Measurements from ENCODE around the gene CPSF7.

Gene CPSF7

GRCh38 chr11:61475433-61475832 is 45.7 kb upstream of the CPSF7 start:
- H3K14ac ChIP-seq (ENCODE audit: low read length) = no peak overlapping the region
- H3K9me3 ChIP-seq (replicated peaks in 1 of 2; ENCODE audit: control insufficient read depth in 2 of 2, insufficient read depth in 1 of 2, low read depth in 1 of 2, low read length in 2 of 2) = no peaks in the 10 kb centered on the region
- H4K8ac ChIP-seq (ENCODE audit: low read depth, low read length) = no peak overlapping the region
- no peak overlapping the region for H2AFZ ChIP-seq (ENCODE audit: low read length)
- no peak overlapping the region for H3K4me3 ChIP-seq (ENCODE audit: low read length in 2 of 2)
- H3K79me1 ChIP-seq (ENCODE audit: low read depth, low read length) = peaks cover 2% of the 10 kb centered on the region
- no CpG with 5 or more reads among the region's 1 CpG for WGBS, 2 donors (ENCODE audit: extremely low coverage in 2 of 2, insufficient read length in 2 of 2, insufficient replicate concordance in 1 of 2)
- H4K91ac ChIP-seq (ENCODE audit: low read depth, low read length, poor library complexity) = no peak overlapping the region
- H2BK12ac ChIP-seq (ENCODE audit: low read length) = no peak overlapping the region
- no peak overlapping the region for H2BK120ac ChIP-seq (ENCODE audit: low read depth, low read length)
- DNase-seq (ENCODE audit: low spot score) = no peak
- H2BK5ac ChIP-seq (ENCODE audit: low read length) = no peak overlapping the region
- peaks cover 4 to 25% of the 10 kb centered on the region in 2 donors for H3K36me3 ChIP-seq (replicated peaks in 1 of 2; ENCODE audit: control insufficient read depth in 2 of 2, insufficient read depth in 2 of 2, low read length in 2 of 2)
- peaks cover 0 to 2% (median 0%) of the 10 kb centered on the region in 3 experiments for H3K27me3 ChIP-seq (ENCODE audit: control insufficient read depth in 3 of 3, insufficient read depth in 3 of 3, low read depth in 1 of 3, low read length in 3 of 3)
- H2AK5ac ChIP-seq (ENCODE audit: low read depth, low read length) = no peak overlapping the region
- no peak overlapping the region for H3K4ac ChIP-seq (ENCODE audit: low read length)
- H2BK15ac ChIP-seq (ENCODE audit: low read length) = no peak overlapping the region
- H3K9ac ChIP-seq (ENCODE audit: low read depth, low read length, poor library complexity) = no peak overlapping the region
- H3K23ac ChIP-seq (ENCODE audit: low read depth, low read length, poor library complexity) = no peak overlapping the region
- H3K27ac ChIP-seq (replicated peaks; ENCODE audit: low read length) = no peak overlapping the region
- H3K18ac ChIP-seq (ENCODE audit: low read length) = no peak overlapping the region
- H3K4me1 ChIP-seq (ENCODE audit: control insufficient read depth in 2 of 2, insufficient read depth in 1 of 2, low read depth in 1 of 2, low read length in 2 of 2) = peaks cover 6 to 7% of the 10 kb centered on the region in 2 donors
- no peak overlapping the region for H3K4me2 ChIP-seq (ENCODE audit: insufficient read depth, low read length, poor library complexity, severe bottlenecking)

GRCh38 chr11:61474013-61474643 is 44.4 kb upstream of the CPSF7 start:
- no peak overlapping the region for H3K9ac ChIP-seq (ENCODE audit: low read depth, low read length, poor library complexity)
- no peak overlapping the region for H4K91ac ChIP-seq (ENCODE audit: low read depth, low read length, poor library complexity)
- no peak overlapping the region for H2BK15ac ChIP-seq (ENCODE audit: low read length)
- H3K9me3 ChIP-seq (replicated peaks in 1 of 2; ENCODE audit: control insufficient read depth in 2 of 2, insufficient read depth in 1 of 2, low read depth in 1 of 2, low read length in 2 of 2) = no peaks in the 10 kb centered on the region
- peak overlapping the region; percentile 56 for H3K23ac ChIP-seq (ENCODE audit: low read depth, low read length, poor library complexity)
- no peak overlapping the region for H3K27ac ChIP-seq (replicated peaks; ENCODE audit: low read length)
- DNase-seq (ENCODE audit: low spot score) = no peak
- H2BK120ac ChIP-seq (ENCODE audit: low read depth, low read length) = no peak overlapping the region
- H3K4ac ChIP-seq (ENCODE audit: low read length) = no peak overlapping the region
- peaks cover 4 to 34% of the 10 kb centered on the region in 2 donors for H3K36me3 ChIP-seq (replicated peaks in 1 of 2; ENCODE audit: control insufficient read depth in 2 of 2, insufficient read depth in 2 of 2, low read length in 2 of 2)
- H3K18ac ChIP-seq (ENCODE audit: low read length) = no peak overlapping the region
- H3K4me2 ChIP-seq (ENCODE audit: insufficient read depth, low read length, poor library complexity, severe bottlenecking) = no peak overlapping the region
- no peak overlapping the region for H2AFZ ChIP-seq (ENCODE audit: low read length)
- H3K4me1 ChIP-seq (ENCODE audit: control insufficient read depth in 2 of 2, insufficient read depth in 1 of 2, low read depth in 1 of 2, low read length in 2 of 2) = peaks cover 2 to 4% of the 10 kb centered on the region in 2 donors
- no peak overlapping the region for H2BK5ac ChIP-seq (ENCODE audit: low read length)
- H3K4me3 ChIP-seq (ENCODE audit: low read length in 2 of 2) = peak overlapping the region in 1 of 2 donors; percentile 18
- no CpG with 5 or more reads among the region's 6 CpGs for WGBS, 2 donors (ENCODE audit: extremely low coverage in 2 of 2, insufficient read length in 2 of 2, insufficient replicate concordance in 1 of 2)
- H4K8ac ChIP-seq (ENCODE audit: low read depth, low read length) = no peak overlapping the region
- H3K27me3 ChIP-seq (ENCODE audit: control insufficient read depth in 3 of 3, insufficient read depth in 3 of 3, low read depth in 1 of 3, low read length in 3 of 3) = peaks cover 0 to 2% (median 0%) of the 10 kb centered on the region in 3 experiments
- no peak overlapping the region for H2AK5ac ChIP-seq (ENCODE audit: low read depth, low read length)
- no peak overlapping the region for H2BK12ac ChIP-seq (ENCODE audit: low read length)
- H3K79me1 ChIP-seq (ENCODE audit: low read depth, low read length) = peaks cover 2% of the 10 kb centered on the region
- H3K14ac ChIP-seq (ENCODE audit: low read length) = no peak overlapping the region

DNA sequence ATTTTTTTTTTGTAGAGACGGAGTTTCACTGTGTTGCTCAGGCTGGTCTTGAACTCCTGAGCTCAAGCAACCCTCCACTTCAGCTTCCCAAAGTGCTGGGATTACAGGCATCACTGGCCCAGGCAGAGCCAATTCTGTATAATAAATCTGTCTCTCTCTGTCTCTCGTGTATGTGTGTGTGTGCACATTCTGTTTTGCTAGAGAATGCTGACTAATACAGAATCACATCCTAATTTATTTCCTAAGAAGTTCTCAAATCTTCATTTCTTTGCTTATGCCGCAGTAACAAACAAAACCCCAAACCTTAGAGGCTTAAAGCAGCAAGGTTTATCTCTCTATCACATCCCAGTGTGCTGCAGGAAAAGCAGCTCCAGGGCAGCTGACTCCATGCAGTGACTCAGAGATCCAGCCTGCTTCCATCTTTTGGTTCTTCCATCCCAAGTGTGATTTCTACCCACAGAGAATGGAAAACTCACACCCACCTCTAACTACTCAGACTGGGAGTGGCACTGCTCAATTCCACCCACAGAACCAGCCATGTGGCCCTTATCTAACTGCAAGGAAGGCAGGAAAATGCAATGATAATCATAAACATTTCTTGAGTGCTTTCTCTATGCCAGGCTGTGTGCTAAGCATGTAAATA is 43.7 kb upstream of the CPSF7 start:
- Histone ChIP-seq H3K79me1 (ENCODE audit: low read depth, low read length) (no peaks in the 10 kb centered on the region), H3K4ac (ENCODE audit: low read length) (no peak overlapping the region)
- no CpG with 5 or more reads among the region's 3 CpGs for WGBS, 2 donors (ENCODE audit: extremely low coverage in 2 of 2, insufficient read length in 2 of 2, insufficient replicate concordance in 1 of 2)

GRCh38 chr11:61472868-61473267 is 43.1 kb upstream of the CPSF7 start:
- Histone ChIP-seq H3K27ac (replicated peaks; ENCODE audit: low read length) (no peak overlapping the region), H3K9me3 (replicated peaks in 1 of 2; ENCODE audit: control insufficient read depth in 2 of 2, insufficient read depth in 1 of 2, low read depth in 1 of 2, low read length in 2 of 2) (no peaks in the 10 kb centered on the region), H2AFZ (ENCODE audit: low read length) (no peak overlapping the region), H2BK15ac (ENCODE audit: low read length) (no peak overlapping the region), H3K79me1 (ENCODE audit: low read depth, low read length) (no peaks in the 10 kb centered on the region), H3K36me3 (replicated peaks in 1 of 2; ENCODE audit: control insufficient read depth in 2 of 2, insufficient read depth in 2 of 2, low read length in 2 of 2) (peaks cover 4 to 41% of the 10 kb centered on the region in 2 donors), H3K4me3 (ENCODE audit: low read length in 2 of 2) (no peak overlapping the region), H2BK5ac (ENCODE audit: low read length) (no peak overlapping the region), H3K4ac (ENCODE audit: low read length) (no peak overlapping the region), H3K9ac (ENCODE audit: low read depth, low read length, poor library complexity) (no peak overlapping the region), H3K4me2 (ENCODE audit: insufficient read depth, low read length, poor library complexity, severe bottlenecking) (no peak overlapping the region), H3K4me1 (ENCODE audit: control insufficient read depth in 2 of 2, insufficient read depth in 1 of 2, low read depth in 1 of 2, low read length in 2 of 2) (peaks cover 2% of the 10 kb centered on the region in 2 donors), H3K14ac (ENCODE audit: low read length) (no peak overlapping the region), H2AK5ac (ENCODE audit: low read depth, low read length) (no peak overlapping the region), H2BK12ac (ENCODE audit: low read length) (no peak overlapping the region), H3K23ac (ENCODE audit: low read depth, low read length, poor library complexity) (no peak overlapping the region), H4K8ac (ENCODE audit: low read depth, low read length) (no peak overlapping the region), H2BK120ac (ENCODE audit: low read depth, low read length) (no peak overlapping the region), H3K27me3 (ENCODE audit: control insufficient read depth in 3 of 3, insufficient read depth in 3 of 3, low read depth in 1 of 3, low read length in 3 of 3) (no peaks in the 10 kb centered on the region), H3K18ac (ENCODE audit: low read length) (no peak overlapping the region), H4K91ac (ENCODE audit: low read depth, low read length, poor library complexity) (no peak overlapping the region)
- no CpG with 5 or more reads among the region's 5 CpGs for WGBS, 2 donors (ENCODE audit: extremely low coverage in 2 of 2, insufficient read length in 2 of 2, insufficient replicate concordance in 1 of 2)
- no peak for DNase-seq (ENCODE audit: low spot score)

More for the DNA sequence above, 43.7 kb upstream of the CPSF7 start:
- no peak overlapping the region for H3K18ac ChIP-seq (ENCODE audit: low read length)
- H3K9me3 ChIP-seq (replicated peaks in 1 of 2; ENCODE audit: control insufficient read depth in 2 of 2, insufficient read depth in 1 of 2, low read depth in 1 of 2, low read length in 2 of 2) = no peaks in the 10 kb centered on the region
- no peak overlapping the region for H3K27ac ChIP-seq (replicated peaks; ENCODE audit: low read length)
- H2AK5ac ChIP-seq (ENCODE audit: low read depth, low read length) = no peak overlapping the region
- H3K4me3 ChIP-seq (ENCODE audit: low read length in 2 of 2) = no peak overlapping the region
- H2AFZ ChIP-seq (ENCODE audit: low read length) = no peak overlapping the region
- H2BK120ac ChIP-seq (ENCODE audit: low read depth, low read length) = no peak overlapping the region
- no peak overlapping the region for H4K8ac ChIP-seq (ENCODE audit: low read depth, low read length)
- peaks cover 4 to 37% of the 10 kb centered on the region in 2 donors for H3K36me3 ChIP-seq (replicated peaks in 1 of 2; ENCODE audit: control insufficient read depth in 2 of 2, insufficient read depth in 2 of 2, low read length in 2 of 2)
- H2BK15ac ChIP-seq (ENCODE audit: low read length) = no peak overlapping the region
- H4K91ac ChIP-seq (ENCODE audit: low read depth, low read length, poor library complexity) = no peak overlapping the region
- no peak overlapping the region for H3K9ac ChIP-seq (ENCODE audit: low read depth, low read length, poor library complexity)
- H3K23ac ChIP-seq (ENCODE audit: low read depth, low read length, poor library complexity) = no peak overlapping the region
- no peak for DNase-seq (ENCODE audit: low spot score)
- H3K4me2 ChIP-seq (ENCODE audit: insufficient read depth, low read length, poor library complexity, severe bottlenecking) = no peak overlapping the region
- peaks cover 2 to 4% of the 10 kb centered on the region in 2 donors for H3K4me1 ChIP-seq (ENCODE audit: control insufficient read depth in 2 of 2, insufficient read depth in 1 of 2, low read depth in 1 of 2, low read length in 2 of 2)
- no peak overlapping the region for H3K14ac ChIP-seq (ENCODE audit: low read length)
- H2BK12ac ChIP-seq (ENCODE audit: low read length) = no peak overlapping the region
- H2BK5ac ChIP-seq (ENCODE audit: low read length) = no peak overlapping the region
- H3K27me3 ChIP-seq (ENCODE audit: control insufficient read depth in 3 of 3, insufficient read depth in 3 of 3, low read depth in 1 of 3, low read length in 3 of 3) = peaks cover 0 to 2% (median 0%) of the 10 kb centered on the region in 3 experiments

Measured in neuronal stem cell (in vitro differentiated cells).